ENCODE results near the gene PITPNC1.
A peak's percentile ranks its signal among the peaks of the same experiment; 100 is the strongest.
"Not testable (repeated sequence)": the region's sequence is repeated elsewhere in the genome, so short reads cannot be mapped to it uniquely, and the experiment has no call there.

Gene PITPNC1

GRCh38 chr17:67376737-67377487 is at the start of gene PITPNC1:
Gene PITPNC1, plus strand, starts transcription at chr17:67377281.
- peak; percentile 75 to 76 for DNase-seq (ENCODE audit: extremely low read depth in 1 of 2, low read depth in 1 of 2)

GRCh38 chr17:67328026-67328425 is 49.1 kb upstream of the PITPNC1 start:
- DNase-seq (ENCODE audit: extremely low read depth in 1 of 2, low read depth in 1 of 2) = no peak

GRCh38 chr17:67331381-67332161 is 45.5 kb upstream of the PITPNC1 start:
- not testable (repeated sequence) for DNase-seq (ENCODE audit: extremely low read depth in 1 of 2, low read depth in 1 of 2)

- not testable (repeated sequence) for DNase-seq (ENCODE audit: extremely low read depth in 1 of 2, low read depth in 1 of 2)
Observed at GRCh38 chr17:67332162-67332508, 44.9 kb upstream of the PITPNC1 start.

GRCh38 chr17:67335245-67335835 is 41.7 kb upstream of the PITPNC1 start:
- no peak for DNase-seq (ENCODE audit: extremely low read depth in 1 of 2, low read depth in 1 of 2)

- DNase-seq (ENCODE audit: extremely low read depth in 1 of 2, low read depth in 1 of 2) = no peak
Observed at GRCh38 chr17:67336859-67337258, 40.2 kb upstream of the PITPNC1 start.

- not testable (repeated sequence) for DNase-seq (ENCODE audit: extremely low read depth in 1 of 2, low read depth in 1 of 2)
Observed at GRCh38 chr17:67338353-67338752, 38.7 kb upstream of the PITPNC1 start.

- no peak for DNase-seq (ENCODE audit: extremely low read depth in 1 of 2, low read depth in 1 of 2)
Observed at GRCh38 chr17:67343237-67343636, 33.8 kb upstream of the PITPNC1 start.

GRCh38 chr17:67347826-67348225 is 29.3 kb upstream of the PITPNC1 start:
- DNase-seq (ENCODE audit: extremely low read depth in 1 of 2, low read depth in 1 of 2) = no peak

- no peak for DNase-seq (ENCODE audit: extremely low read depth in 1 of 2, low read depth in 1 of 2)
Observed at GRCh38 chr17:67349420-67349819, 27.7 kb upstream of the PITPNC1 start.

- DNase-seq (ENCODE audit: extremely low read depth in 1 of 2, low read depth in 1 of 2) = no peak
Observed at GRCh38 chr17:67353161-67353560, 23.9 kb upstream of the PITPNC1 start.

GRCh38 chr17:67353929-67354574 is 23.0 kb upstream of the PITPNC1 start:
- no peak for DNase-seq (ENCODE audit: extremely low read depth in 1 of 2, low read depth in 1 of 2)

GRCh38 chr17:67358612-67359011 is 18.5 kb upstream of the PITPNC1 start:
- DNase-seq (ENCODE audit: extremely low read depth in 1 of 2, low read depth in 1 of 2) = no peak

GRCh38 chr17:67359960-67360791 is 16.9 kb upstream of the PITPNC1 start:
- DNase-seq (ENCODE audit: extremely low read depth in 1 of 2, low read depth in 1 of 2) = peak in 1 of 2 donors; percentile 19

- no peak for DNase-seq (ENCODE audit: extremely low read depth in 1 of 2, low read depth in 1 of 2)
Observed at GRCh38 chr17:67360880-67361279, 16.2 kb upstream of the PITPNC1 start.

- DNase-seq (ENCODE audit: extremely low read depth in 1 of 2, low read depth in 1 of 2) = no peak
Observed at GRCh38 chr17:67362173-67362572, 14.9 kb upstream of the PITPNC1 start.

GRCh38 chr17:67364847-67365737 is 12.0 kb upstream of the PITPNC1 start:
- no peak for DNase-seq (ENCODE audit: extremely low read depth in 1 of 2, low read depth in 1 of 2)

- no peak for DNase-seq (ENCODE audit: extremely low read depth in 1 of 2, low read depth in 1 of 2)
Observed at GRCh38 chr17:67365738-67366192, 11.3 kb upstream of the PITPNC1 start.
